Measurements from ENCODE around the gene CPAMD8.
"Not testable (repeated sequence)": the region's sequence is repeated elsewhere in the genome, so short reads cannot be mapped to it uniquely, and the experiment has no call there.

CPAMD8 gene

DNA sequence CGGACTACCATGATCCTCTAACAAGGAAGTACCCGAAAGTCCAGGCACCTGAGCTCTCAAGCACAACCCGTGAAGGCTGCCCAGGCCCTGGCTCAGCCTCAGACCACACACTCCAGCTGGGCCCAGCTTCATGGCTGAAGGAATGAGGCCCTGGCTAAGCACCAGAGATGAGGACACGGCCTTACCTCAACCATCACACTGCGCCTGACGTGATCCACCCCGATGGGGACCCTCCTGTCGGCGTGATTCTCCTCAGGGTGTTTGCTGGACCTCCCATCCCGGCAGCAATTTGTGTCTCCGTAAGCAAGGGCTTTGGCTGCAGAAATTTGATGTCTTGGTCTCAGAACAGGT, 81.3 kb downstream of the CPAMD8 start:
- DNase-seq: no peak

DNA sequence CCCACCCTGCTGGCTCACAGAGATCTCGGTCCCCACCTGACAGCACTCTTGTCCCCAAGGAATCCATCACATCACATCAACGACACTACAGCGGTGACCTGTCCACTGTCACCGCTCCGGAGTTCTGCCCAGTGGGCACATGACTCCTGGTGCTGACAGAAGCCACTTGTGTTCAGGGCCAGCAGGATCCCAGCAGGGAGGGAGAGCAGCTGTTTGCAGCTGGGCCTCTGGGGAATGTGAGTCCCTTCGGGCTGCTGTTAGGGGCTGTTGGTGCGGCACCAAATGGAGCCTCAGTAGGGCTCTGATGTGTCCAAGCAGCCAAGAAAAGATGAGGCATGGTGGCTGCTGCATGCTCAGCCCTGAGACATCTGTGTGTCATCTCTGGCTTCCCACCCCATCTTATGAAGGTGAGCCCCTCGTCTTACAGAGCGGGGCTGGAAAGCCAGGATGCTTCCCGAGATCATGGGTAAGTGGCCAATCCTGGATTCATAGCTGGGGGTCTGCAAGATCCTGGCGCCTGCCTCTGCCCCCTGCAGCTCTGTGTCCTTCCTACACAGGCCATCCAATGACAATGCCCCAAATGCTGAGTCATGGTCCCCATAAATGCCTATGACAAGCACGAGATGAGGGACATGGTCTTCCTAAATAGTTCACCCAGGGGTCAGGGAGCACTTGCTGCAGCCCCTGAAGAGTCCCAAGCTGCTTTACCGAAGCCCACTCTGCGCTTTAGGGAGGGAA, 81.8 kb downstream of the CPAMD8 start:
- no peak for DNase-seq

DNA sequence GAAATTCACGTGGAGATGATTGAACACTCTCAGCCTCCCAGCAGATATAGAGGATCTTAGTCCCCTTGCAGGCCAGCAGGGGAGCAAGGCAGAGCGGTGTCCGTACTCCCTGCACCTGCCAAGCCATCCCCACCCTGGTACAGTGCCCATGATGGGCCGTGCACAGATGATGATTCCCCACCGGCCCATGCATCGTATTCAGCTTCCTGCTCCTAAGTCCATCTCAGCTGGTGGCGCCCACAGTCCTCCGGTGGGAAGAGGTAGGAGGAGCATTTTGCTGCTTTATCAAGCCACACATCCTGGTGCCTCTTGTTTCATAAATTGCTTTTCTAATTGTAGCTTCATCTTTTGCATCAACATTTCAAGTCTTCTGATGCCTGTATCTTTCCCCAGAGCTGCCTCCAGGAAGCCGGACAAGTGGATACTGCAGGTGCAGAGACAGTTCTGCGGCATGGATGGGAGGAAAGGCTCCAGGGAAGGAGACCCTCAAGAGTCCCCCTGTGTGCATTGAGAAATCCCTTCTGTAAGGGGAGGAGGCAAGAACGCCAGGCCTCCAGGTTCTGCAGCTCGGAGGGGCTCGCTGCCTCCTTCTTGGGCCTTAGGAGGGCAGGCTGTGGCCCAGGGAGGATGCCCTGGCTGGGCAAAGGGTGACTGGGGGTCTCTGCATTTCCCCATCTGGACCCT, 82.5 kb downstream of the CPAMD8 start:
- DNase-seq: no peak

DNA sequence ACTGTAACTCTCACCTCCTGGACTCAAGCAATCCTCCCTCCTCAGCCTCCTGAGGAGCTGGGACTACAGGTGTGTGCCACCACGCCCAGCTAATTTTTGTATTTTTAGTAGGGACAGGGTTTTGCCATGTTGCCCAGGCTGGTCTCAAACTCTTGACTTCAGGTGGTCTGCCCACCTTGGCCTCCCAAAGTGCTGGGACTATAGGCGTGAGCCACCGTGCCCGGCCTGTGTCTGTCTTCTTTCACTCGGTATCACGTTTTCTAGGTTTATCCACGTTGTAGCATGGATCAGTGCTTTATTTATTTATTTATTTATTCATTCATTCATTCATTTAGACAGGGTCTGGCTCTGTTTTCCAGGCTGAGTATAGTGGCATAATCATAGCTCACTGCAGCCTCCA, 83.5 kb downstream of the CPAMD8 start:
- not testable (repeated sequence) for DNase-seq

- DNase-seq: no peak
Observed at GRCh38 chr19:16942583-16942982, 84.0 kb downstream of the CPAMD8 start.

- no peak for DNase-seq
Observed at GRCh38 chr19:16940626-16941025, 86.0 kb downstream of the CPAMD8 start.

DNA sequence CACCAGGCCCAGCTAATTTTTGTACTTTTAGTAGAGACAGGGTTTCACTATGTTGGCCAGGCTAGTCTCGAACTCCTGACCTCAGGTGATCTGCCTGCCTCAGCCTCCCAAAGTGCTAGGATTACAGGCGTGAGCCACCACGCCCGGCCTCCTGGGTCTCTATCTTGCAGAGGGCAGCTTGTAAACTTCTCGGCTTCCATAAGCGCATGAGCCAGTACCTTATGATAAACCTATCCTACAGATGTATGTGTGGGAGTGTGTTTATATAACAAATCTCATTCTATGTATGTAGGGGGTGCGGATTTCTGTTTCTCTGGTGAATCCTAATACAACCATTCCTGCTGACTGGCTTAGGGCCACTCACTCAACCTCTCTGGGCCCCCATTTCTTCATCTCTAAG, 86.5 kb downstream of the CPAMD8 start:
- not testable (repeated sequence) for DNase-seq

DNA sequence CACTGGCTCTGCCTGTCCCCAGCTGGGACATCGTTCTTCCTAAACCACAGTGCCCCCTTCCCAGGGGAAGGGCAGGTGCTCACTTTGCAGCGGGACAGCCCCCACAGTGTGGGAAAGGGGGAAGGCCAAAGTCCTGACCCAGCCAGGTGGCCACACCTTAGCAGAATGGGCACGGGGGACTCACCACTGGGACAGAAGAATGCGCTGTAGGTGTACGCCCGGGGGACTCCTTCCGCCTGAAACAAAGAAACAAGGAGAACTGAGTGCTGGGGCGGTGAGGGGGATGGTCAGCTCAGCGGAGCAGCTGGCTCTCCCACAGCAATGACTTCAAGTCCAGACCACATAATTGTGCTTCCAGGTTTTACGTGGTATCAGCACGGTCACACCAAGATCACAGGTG, 88.4 kb downstream of the CPAMD8 start:
- DNase-seq: no peak

DNA sequence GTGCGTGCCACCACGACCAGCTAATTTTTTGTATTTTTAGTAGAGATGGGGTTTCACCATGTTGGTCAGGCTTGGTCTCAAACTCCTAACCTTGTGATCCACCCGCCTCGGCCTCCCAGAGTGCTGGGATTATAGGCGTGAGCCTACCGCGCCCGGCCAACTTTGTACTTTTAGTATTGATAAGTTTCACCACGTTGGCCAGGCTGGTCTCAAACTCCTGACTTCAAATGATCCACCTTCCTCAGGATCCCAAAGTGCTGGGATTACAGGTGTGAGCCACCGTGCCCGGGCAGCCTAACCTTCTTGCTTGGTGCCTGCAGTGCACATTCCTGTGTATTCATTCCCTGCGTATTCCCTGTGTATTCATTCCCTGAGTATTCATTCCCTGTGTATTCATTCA, 88.8 kb downstream of the CPAMD8 start:
- DNase-seq: not testable (repeated sequence)

DNA sequence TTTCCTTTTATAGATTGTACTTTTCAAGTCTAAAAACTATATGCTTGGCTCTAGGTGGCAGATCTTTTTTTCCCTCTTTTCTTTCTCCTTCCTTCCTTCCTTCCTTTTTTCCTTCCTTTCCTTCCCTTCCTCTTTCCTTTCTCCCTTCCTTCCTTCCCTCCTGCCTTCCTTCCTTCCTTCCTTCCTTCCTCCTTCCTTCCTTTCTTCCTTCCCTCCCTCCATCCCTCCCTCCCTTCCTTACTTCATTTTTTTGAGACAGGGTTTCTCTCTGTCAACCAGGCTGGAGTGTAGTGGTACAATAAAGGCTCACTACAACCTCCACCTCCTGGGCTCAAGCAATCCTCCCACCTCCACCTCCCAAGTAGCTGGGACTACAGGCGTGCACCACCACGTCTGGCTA, 89.7 kb downstream of the CPAMD8 start:
- no peak for DNase-seq

GRCh38 chr19:16934489-16934888, 92.1 kb downstream of the CPAMD8 start:
- DNase-seq: no peak

GRCh38 chr19:16931306-16931705, 95.3 kb downstream of the CPAMD8 start:
- no peak for DNase-seq

GRCh38 chr19:16930753-16931152, 95.9 kb downstream of the CPAMD8 start:
- no peak for DNase-seq

DNA sequence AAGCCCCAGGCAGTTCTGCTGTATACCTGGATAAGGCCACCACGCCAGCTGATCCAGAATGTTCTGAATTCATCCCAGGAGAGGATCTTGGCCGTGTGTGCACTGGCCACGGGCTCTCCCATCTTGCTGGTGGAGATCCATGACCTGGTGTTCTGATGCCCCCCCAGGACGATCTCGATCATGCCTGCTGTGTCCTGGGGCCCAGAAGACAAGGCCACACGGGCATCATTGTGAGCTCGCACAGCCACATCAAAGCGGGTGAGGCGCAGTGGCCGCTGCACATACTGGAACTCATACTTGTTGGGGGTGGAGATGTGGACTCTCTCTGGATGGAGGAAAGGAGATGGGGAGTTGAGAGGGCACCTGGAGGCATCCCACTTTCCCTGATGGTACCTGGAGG, 97.7 kb downstream of the CPAMD8 start:
- DNase-seq: no peak

DNA sequence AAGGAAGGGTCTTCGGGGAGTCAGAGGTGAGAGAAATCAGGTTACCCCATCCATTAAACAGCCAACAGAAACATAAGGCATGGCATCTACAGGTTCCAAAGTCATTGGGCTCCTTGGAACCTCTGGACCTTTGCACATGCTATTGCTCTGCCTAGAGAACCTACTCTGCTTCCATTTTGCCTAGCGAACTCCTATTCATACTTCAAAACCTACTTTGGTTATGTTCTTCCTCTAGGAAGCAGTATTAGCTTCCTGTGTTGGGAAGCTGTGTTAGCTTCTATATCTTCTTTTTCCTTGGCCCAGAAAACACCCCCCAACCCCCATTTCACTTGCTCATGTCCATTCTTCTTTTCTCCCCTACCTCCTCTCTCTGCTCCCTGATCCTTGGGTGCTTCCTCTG, 98.3 kb downstream of the CPAMD8 start:
- no peak for DNase-seq

DNA sequence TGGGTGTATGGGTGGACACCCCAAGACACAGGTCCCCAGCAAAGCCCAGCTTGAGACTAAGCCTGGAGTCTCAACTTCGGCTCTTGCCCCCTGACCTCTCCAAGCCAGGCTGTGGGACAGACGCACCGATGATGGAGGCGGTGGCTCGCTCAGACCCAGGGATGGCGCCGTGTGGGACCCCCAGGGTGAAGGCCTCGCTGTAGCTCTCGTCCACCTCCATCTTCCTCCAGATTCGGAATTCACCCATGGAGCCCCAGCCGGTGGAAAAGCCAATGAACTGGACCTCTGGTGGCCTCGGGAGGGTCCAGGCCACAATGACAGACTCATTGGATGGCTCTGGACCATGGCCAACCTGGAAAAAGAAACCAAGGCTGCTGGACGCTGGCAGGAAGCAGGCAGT, 98.7 kb downstream of the CPAMD8 start:
- no peak for DNase-seq

- no peak for DNase-seq
Observed at GRCh38 chr19:16922949-16923348, 103.7 kb downstream of the CPAMD8 start.

DNA sequence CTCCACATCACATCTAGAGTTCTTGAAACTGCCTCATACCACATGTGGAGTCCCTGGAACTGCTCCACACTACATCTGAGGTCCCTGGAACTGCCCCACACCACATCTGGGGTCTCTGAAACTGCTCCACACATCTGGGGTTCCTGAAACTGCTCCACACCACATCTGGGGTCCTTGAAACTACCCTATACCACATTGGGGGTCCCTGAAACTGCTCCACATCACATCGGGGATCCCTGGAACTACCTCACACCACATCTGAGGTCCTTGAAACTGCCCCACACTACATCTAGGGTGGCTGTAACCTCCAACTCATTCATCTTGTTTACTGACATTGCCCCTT, 104.0 kb downstream of the CPAMD8 start:
- DNase-seq: no peak

DNA sequence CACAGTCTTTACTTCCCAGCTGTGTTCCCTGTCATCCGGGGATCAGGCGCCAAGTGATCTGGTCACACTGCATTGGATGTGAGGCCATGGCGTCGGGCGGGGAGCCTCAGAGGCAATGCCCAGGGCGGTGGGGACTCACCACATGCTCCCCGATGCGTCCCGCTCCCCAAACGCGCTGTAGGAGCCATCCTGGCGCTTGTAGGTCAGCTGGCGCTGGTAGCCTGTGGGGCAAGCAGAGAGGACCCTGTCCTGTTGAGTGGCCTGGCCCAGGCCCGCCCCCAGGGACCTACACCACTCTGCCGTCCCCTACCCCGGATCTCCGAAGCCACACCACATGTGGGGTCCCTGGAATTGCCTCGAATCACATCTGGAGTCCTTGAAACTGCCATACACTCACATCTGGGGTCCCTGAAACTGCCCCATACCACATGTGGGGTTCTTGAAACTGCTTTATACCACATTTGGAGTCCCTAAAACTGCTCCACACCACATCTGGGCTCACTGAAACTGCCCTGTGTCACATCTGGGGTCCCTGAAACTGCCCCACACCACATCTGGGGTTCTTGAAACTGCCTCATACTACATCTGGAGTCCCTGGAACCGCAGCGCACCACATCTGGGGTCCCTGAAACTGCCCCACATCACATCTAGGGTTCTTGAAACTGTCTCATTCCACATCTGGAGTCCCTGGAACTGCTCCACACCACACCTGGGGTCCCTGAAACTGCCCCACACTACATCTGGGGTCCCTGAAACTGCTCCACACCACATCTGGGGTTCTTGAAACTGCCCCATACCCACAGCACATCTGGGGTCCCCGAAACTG, 104.6 kb downstream of the CPAMD8 start:
- DNase-seq: no peak

- DNase-seq: no peak
Observed at GRCh38 chr19:16920816-16921529, 105.6 kb downstream of the CPAMD8 start.

DNA sequence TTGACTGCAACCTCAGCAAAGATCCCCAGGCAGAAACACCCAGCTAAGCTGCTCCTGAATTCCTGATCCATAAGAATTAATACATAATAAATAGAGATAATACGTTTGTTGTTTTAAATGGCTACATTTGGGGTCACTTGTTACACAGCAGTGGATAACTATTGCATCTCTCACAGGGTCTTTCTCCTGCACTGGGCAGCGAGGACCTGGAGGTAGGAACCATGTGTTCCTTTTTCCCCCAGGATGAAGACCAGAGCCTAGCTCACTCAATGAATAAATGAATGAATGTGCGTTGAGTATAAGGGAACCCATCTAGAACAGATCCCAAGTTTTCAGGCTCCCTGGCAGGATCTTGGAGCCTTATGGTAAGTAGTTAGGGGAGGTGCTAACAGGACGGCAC, 107.1 kb downstream of the CPAMD8 start:
- no peak for DNase-seq

- no peak for DNase-seq
Observed at GRCh38 chr19:16917401-16917800, 109.2 kb downstream of the CPAMD8 start.

DNA sequence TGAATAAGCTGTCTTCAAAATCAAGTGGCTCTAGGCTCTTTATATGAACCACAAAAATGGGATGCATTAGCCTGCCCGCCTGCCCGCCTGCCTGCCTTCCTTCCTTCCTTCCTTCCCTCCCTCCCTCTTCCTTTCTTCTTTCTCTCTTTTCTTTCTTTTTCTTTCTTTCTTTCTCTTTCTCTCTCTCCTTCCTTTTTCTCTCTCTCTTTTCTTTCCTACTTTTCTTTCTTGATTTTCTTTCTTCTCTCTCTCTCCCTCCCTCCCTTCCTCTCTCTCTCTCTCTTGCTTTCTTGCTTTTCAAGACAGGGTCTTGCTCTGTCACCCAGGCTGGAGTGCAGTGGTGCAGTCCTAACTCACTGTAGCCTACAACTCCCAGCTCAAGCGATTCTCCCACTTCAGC, 110.9 kb downstream of the CPAMD8 start:
- DNase-seq: no peak

Measured in KG1 (cell line).